ENCODE measurements around the gene B3GALT4. TPM values are rescaled to one million over a fixed set of nuclear protein-coding genes. Genes with fewer than 3 reads are reported as not detected.

The B3GALT4 gene
- total RNA-seq, 1 experiment from 2014 or later = 1.9 TPM

- ATAC-seq = no peak
- intact Hi-C loops (cut with micrococcal nuclease) = no loop called here
- peaks cover 0 to 5% of the 10 kb centered on the region in 2 experiments; a peak in 1 of 4 replicates for H3K4me1 ChIP-seq (ENCODE audit: control insufficient read depth in 1 of 2, insufficient read depth in 2 of 2, low read length in 2 of 2)
- H3K9ac ChIP-seq (ENCODE audit: low read length) = no peak overlapping the region
- peaks cover 18% of the 10 kb centered on the region for H3K79me2 ChIP-seq (ENCODE audit: insufficient read depth, low read length)
- no TSS peak for BruUV-seq (replicated peaks)
- ChIA-PET RAD21 (ENCODE audit: low non-redundant PET in 1 of 2, low total read pairs in 2 of 2, uncharacterized antibody in 2 of 2, unreplicated experiment in 2 of 2) (no interaction called here), POLR2A (no interaction called here), CTCF (no interaction called here)
- no peak overlapping the region for H3K4me3 ChIP-seq (replicated peaks in 1 of 2; ENCODE audit: low read depth in 1 of 2, low read length in 2 of 2)
- no peaks in the 10 kb centered on the region for H3K27me3 ChIP-seq (ENCODE audit: insufficient read depth, low read length)
- peaks cover 9 to 11% of the 10 kb centered on the region in 2 experiments; a peak in 3 of 4 replicates for H3K36me3 ChIP-seq (ENCODE audit: control insufficient read depth in 1 of 2, insufficient read depth in 2 of 2, low read length in 2 of 2)
- H2AFZ ChIP-seq (ENCODE audit: low read depth, low read length, poor library complexity, severe bottlenecking) = no peak overlapping the region
- no peaks in the 10 kb centered on the region for H3K9me2 ChIP-seq (ENCODE audit: insufficient read depth)
- H3K9me3 ChIP-seq (ENCODE audit: control insufficient read depth in 1 of 2, insufficient read depth in 1 of 2, low read depth in 1 of 2, low read length in 2 of 2) = no peaks in the 10 kb centered on the region
- H3K27ac ChIP-seq (ENCODE audit: low read depth, low read length) = no peak overlapping the region
- H3K4me2 ChIP-seq (ENCODE audit: low read length) = no peak overlapping the region
- no peak for TF ChIP-seq EZH2phosphoT487 (IDR thresholded peaks at IDR 0.05; ENCODE audit: borderline replicate concordance)
- no peak for TF ChIP-seq TCF7L2 (IDR thresholded peaks at IDR 0.05; ENCODE audit: borderline replicate concordance, extremely low read depth, insufficient read depth, insufficient read length)
- TF ChIP-seq SIN3A (IDR thresholded peaks at IDR 0.05; ENCODE audit: low read depth) = no peak
- TF ChIP-seq SRF (IDR thresholded peaks at IDR 0.05; ENCODE audit: low read depth) = no peak
- no peak for TF ChIP-seq SP1 (IDR thresholded peaks at IDR 0.05; ENCODE audit: low read depth)
- TF ChIP-seq JUND (IDR thresholded peaks at IDR 0.05) = no peak
- TF ChIP-seq FOSL1 (IDR thresholded peaks at IDR 0.05; ENCODE audit: low read depth) = no peak
- TF ChIP-seq CBX3 (IDR thresholded peaks at IDR 0.05; ENCODE audit: low read depth) = no peak
- TF ChIP-seq POLR2A (IDR thresholded peaks at IDR 0.05; ENCODE audit: borderline replicate concordance, extremely low read depth, insufficient read depth, insufficient read length) = no peak
- TF ChIP-seq ZFX (IDR thresholded peaks at IDR 0.05) = no peak
- TF ChIP-seq CTCF (IDR thresholded peaks at IDR 0.05 in 2 of 3, conservative IDR thresholded peaks at IDR 0.05 in 1 of 3; ENCODE audit: borderline replicate concordance in 1 of 3, insufficient read depth in 1 of 3, low read depth in 2 of 3, low read length in 2 of 3) = no peak
- TF ChIP-seq, protein P1, sequence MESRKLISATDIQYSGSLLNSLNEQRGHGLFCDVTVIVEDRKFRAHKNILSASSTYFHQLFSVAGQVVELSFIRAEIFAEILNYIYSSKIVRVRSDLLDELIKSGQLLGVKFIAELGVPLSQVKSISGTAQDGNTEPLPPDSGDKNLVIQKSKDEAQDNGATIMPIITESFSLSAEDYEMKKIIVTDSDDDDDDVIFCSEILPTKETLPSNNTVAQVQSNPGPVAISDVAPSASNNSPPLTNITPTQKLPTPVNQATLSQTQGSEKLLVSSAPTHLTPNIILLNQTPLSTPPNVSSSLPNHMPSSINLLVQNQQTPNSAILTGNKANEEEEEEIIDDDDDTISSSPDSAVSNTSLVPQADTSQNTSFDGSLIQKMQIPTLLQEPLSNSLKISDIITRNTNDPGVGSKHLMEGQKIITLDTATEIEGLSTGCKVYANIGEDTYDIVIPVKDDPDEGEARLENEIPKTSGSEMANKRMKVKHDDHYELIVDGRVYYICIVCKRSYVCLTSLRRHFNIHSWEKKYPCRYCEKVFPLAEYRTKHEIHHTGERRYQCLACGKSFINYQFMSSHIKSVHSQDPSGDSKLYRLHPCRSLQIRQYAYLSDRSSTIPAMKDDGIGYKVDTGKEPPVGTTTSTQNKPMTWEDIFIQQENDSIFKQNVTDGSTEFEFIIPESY (IDR thresholded peaks at IDR 0.05; ENCODE audit: extremely low read depth, insufficient replicate concordance, low read length) = no peak
- no peak for TF ChIP-seq ZNF274 (IDR thresholded peaks at IDR 0.05; ENCODE audit: low read depth, low read length)
- TF ChIP-seq, protein P2, sequence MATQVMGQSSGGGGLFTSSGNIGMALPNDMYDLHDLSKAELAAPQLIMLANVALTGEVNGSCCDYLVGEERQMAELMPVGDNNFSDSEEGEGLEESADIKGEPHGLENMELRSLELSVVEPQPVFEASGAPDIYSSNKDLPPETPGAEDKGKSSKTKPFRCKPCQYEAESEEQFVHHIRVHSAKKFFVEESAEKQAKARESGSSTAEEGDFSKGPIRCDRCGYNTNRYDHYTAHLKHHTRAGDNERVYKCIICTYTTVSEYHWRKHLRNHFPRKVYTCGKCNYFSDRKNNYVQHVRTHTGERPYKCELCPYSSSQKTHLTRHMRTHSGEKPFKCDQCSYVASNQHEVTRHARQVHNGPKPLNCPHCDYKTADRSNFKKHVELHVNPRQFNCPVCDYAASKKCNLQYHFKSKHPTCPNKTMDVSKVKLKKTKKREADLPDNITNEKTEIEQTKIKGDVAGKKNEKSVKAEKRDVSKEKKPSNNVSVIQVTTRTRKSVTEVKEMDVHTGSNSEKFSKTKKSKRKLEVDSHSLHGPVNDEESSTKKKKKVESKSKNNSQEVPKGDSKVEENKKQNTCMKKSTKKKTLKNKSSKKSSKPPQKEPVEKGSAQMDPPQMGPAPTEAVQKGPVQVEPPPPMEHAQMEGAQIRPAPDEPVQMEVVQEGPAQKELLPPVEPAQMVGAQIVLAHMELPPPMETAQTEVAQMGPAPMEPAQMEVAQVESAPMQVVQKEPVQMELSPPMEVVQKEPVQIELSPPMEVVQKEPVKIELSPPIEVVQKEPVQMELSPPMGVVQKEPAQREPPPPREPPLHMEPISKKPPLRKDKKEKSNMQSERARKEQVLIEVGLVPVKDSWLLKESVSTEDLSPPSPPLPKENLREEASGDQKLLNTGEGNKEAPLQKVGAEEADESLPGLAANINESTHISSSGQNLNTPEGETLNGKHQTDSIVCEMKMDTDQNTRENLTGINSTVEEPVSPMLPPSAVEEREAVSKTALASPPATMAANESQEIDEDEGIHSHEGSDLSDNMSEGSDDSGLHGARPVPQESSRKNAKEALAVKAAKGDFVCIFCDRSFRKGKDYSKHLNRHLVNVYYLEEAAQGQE (IDR thresholded peaks at IDR 0.05; ENCODE audit: low read depth) = no peak
- TF ChIP-seq EGR1 (IDR thresholded peaks at IDR 0.05; ENCODE audit: low read depth) = no peak
- no peak for DNase-seq (ENCODE audit: low read depth, low spot score)
- H4K20me1 ChIP-seq (ENCODE audit: insufficient read depth) = no peaks in the 10 kb centered on the region
These were observed 28.1 kb downstream of the B3GALT4 start for GRCh38 chr6:33305052-33305451.

Measured in HCT116 (cell line).